GM19238 (cell line): ENCODE measurements around the gene ALDH1L2.

Experiments used
- DNase-seq: peaks from one replicate; pipeline ENCODE4 v3.0.0; 2011; ENCODE audit warnings: low spot score; ENCODE audit not compliant: insufficient read length

The ALDH1L2 gene

DNA sequence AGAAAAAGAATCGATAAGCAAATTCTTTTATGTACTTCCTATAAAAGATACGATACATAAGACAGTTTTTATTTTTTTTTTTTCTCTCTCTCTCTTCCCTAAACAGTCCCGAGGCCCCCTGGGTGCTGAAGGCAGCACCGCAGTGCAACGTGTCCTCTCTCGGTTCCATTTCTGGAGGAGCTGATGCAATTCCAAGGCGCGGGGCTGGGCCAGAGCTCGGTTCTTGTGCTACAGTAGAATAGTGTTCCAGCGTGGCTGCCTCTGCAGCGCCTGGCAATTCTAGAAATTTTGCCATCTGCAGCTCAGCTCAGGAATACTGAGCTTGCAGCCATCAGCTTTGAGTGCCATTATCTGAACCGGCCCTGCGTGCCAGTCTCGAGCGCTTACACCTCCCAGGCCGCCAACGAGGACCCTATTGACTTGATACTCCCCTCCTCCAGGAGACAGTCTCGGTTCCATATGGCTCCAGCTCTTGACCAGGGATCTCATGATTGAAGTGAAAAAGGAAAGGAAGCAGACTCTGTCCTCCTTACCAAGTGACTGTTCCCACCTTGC lies 630 bp downstream of the ALDH1L2 start:
- no peak for DNase-seq

DNA sequence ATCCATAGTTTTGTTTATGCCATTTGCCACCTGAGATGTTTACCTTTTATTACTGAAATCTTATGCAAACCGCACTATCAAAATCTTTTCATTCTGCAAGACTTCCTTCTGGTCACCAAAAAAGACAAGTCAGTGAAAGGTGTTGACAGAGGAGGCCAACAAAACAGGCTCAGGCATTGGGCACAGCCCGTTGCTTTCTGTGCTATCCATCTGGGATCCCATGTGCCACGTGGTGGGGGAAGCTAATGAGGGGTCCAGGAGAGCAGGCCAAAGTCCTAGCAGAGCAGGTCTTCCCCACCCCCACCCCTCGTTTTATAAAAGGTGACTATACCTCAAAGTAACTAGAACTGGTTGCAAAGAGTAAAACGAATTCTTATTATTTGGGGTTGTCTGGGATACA lies 1.2 kb downstream of the ALDH1L2 start:
- no peak for DNase-seq

DNA sequence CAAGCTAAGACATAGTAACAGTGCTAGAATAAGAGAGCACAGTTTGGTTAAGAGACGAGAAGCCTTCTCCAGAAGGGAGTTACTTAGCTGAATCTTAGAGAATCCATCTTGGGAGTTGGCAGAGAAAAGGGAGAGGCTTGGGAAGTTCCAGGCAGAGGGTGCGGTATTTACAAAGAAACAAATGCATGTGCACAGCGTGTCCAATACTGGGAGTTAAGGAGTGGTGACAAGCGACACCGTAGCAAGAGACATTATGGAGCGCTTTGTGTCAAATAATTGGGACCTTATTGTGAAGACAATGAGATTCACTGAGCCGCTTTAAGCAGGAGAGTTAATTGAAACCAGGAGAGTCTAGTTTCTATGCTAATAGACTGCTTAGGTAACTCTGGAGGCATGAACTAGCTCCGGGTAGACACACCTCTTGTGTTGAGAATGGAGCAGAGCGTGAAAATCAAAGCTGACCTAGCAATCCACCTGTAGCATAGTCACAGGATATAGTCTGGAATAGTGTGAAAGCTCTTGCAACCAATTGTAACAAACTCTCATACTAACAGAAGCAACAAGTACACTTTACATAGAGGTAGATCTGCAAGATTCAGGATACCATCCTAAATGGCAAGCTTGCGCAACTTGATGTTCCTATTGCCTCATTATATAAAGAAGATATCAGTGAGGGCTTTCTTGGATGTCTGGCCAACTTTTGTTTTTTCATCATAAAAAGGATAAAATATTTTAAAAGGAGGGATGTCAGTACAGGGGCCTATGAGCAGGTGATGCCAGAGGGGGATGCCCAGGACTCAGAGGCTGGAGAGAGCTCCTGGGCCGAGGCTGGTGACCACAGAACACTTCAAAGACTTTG lies 5.3 kb downstream of the ALDH1L2 start:
- DNase-seq = no peak

DNA sequence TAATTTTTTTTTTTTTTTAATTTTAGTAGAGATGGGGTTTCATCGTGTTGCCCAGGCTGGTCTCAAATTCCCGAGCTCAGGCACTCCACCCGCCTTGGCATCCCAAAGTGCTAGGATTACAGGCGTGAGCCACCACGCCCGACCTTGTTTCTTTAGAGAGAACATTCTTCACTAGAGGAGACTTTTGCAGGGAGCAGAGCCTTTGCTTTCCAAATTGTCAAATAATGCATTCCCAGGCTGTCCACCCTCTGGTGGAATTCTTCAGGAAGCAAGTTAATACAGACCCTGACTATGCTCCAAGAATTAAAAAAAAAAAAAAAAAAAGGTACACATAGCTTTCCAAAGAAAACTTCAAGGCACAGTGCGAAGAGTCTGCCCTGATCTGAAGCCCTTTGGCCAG lies 6.8 kb downstream of the ALDH1L2 start:
- no peak for DNase-seq

DNA sequence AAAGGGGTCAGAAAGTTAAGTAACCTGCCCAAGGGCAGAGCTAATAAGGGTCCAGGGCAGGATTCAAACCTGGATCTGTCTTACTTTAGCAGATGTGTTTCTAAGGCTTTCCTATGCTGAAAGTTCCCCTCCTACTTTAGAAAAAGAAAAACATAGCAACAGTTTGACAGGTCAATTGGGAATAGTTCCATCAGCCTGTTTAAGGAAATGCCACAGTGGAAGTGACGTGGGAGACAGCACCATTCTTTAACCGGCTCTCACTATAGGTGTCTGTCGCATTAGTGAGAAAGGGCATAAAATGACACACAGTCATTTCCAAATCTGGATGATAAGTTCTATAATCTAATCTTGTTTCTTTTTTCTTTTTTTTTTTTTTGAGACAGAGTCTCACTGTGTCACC lies 7.3 kb downstream of the ALDH1L2 start:
- DNase-seq = no peak

DNA sequence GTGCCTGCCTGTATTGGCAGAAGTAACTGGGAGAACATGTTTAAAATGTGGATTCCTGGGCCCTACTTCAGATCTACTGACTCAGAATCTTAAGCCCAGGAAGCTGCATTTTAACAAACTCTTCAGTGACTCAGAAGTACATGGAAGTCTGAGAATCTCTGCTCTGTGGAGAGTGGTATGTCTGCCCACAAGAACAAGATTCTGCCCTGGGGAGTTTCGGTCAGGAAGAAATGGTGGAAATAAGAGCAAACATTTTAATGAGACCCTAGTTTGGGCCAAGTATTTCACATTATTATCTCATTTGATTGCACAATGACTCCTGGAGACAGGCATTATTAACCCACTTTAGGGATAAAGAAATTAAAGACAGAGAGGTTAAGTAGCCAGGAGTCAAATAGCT lies 8.2 kb downstream of the ALDH1L2 start:
- DNase-seq = no peak

DNA sequence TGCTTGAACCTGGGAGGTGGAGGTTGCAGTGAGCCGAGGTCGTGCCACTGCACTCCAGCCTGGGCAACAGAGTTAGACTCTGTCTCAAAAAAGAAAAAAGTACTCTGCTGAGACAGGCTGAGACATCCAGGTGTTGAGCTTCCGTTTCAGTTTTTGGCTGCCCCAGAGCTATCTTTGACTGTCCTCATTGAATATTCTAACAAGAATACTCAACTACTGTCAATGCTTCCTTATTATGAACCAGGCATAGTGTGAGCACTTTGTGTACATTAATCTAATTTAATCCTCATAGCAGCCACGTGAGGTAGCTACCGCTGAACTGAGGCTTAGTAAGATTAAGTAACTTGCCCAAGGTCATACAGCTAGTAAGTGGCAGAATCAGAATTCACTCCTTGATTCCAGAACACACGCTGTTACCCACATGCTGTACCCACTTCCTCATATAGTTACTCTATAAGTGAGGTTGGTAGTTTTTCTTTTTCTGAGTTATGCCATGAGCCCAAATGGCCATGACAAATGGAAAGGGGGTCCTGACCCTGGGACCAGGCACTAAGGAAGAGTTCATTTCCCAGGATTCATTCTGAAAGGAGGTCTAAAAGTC lies 11.3 kb downstream of the ALDH1L2 start:
- DNase-seq = no peak

DNA sequence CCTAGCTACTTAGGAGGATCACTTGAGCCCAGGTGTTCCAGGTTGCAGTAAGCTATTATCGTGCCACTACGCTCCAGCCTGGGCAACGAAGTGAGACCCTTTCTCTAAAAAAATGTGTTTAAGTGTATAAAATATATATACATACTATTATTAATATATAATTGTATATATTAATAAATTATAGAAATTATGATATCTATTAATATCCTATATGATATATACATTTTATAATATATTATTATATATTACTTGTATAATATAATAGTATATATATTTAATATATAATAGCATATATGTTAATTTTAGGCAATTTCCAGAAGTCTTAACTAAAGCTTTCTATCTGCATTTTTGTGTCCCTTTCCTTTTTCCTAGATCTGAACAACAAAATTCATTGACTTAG lies 12.3 kb downstream of the ALDH1L2 start:
- DNase-seq = no peak

DNA sequence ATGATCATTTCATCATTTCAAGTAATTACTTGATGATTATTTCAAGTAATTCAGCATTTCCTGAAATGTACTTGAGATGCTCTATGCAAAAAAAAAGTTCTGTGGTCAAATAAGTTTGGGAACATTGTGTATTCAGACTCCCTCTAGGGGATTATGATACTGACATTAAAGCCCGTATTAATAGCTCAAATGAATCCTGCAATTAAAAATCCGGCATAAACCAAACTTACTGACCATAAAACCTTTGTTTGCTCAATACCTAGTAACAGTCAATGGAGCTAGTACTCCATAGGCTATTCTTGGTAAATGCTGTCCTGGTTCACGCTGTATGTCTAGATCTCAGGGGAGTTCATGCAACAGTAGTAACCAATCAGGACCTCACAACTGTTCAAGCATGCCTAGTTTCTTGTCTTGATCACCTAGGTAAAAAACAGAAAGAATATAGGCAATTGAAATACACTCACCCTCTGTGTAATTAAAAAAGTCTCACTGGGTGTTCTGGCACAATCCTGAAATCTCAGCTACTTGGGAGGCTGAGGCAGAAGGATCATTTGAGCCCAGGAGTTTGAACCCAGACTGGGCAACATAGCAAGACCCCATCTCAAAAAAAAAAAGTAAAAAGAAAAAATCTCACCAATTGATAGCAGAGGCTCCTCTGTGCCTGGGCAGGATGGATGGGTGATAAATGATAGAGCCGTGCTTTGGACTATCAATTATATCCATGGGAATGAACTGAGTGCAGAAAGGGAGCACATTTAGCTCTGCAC lies 14.1 kb downstream of the ALDH1L2 start:
- no peak for DNase-seq

DNA sequence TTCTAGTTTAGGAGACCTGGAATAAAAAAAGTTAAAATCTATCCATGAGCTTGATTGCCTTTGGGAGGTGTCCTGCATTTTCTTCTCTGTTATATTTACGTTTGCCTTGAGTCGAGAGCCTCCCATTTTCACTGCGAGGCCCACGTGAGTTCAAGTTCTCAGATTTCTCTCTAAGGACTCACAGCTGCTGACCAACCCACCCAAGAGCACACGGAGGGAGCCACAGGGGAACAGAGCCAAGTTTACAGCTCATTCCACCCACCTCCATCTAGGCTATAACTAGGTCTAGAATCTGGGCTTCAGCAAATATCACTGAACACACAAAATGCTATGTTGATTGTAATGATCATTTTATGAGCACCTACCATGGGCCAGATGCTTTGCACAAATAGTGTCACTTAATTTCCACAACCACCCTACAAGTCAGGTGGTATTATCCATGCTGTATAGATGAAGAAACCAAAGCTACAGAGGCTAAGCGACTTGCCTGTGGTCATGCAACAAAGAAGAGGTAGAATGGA lies 16.7 kb downstream of the ALDH1L2 start:
- DNase-seq = no peak

DNA sequence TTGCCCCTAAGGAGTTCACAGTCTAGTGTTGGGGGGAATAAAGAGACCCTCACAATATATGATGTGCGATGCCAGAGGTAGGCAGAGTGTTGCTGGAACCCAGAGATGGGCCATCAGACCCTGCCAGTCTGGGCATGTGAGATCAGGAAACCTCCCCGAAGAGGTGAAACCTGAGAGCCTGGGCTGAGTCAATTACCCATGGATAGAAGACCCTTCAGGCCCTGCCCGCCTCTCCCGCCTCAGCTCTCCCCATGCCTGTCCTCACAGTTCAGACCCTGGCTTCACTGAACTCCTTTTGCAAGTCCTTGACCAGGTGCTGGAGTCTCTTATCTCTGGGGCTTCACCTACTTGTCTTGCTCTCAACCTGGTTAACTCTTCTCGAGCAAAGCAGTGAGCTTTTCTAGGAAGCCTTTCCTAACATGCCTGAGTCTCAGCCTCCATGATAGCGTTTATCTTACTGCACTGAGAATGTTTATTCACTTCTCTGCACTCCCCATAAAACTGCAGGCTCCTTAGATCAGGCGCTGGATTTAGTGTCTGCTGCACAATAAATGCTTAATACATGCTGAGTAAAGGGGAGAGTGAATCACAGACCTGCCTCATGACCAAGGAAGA lies 19.6 kb downstream of the ALDH1L2 start:
- no peak for DNase-seq

DNA sequence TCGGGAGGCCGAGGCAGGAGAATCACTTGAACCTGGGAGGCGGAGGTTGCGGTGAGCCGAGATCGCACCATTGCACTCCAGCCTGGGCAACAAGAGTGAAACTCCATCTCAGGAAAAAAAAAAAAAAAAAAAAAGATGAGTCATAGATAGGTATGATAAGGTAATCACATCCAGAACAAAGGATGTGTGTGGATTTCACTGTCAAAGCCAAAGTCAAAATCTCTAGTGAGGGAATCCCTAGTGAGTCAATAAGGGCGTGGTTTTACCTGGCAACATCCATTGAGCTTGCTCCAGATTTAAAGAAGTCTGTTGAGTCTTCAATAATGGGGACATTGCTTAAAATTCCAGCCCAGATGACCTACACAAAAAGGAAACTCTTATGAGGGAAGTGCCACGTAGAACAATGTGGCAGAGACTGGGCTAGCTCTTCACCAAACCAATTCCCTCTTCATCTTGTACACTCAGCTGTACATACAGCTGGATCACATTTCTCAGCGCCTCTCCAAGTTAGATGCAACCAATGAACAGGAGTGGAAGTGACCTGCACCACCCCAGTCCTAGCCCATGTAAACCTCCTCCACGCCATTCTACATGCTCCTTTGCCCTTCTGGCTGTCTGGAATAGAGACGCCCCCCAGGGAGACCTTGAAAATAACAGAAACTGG lies 23.4 kb downstream of the ALDH1L2 start:
- DNase-seq = no peak

DNA sequence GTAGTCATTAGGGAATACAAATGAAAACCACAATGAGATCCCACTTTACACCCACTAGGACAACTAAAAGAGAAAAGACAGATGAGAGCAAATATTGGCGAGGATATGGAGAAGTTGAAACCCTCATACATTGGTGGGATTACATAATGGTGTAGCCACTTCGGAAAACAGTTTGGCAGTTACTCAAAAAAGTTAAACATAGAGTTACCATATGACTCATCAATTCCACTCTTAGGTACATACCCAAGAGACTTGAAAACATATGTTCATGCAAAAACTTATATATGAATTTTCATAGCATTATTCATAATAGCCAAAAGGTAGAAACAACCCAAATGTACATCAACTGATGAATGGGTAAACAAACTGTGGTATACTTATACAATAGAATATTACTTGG lies 27.1 kb downstream of the ALDH1L2 start:
- no peak for DNase-seq

DNA sequence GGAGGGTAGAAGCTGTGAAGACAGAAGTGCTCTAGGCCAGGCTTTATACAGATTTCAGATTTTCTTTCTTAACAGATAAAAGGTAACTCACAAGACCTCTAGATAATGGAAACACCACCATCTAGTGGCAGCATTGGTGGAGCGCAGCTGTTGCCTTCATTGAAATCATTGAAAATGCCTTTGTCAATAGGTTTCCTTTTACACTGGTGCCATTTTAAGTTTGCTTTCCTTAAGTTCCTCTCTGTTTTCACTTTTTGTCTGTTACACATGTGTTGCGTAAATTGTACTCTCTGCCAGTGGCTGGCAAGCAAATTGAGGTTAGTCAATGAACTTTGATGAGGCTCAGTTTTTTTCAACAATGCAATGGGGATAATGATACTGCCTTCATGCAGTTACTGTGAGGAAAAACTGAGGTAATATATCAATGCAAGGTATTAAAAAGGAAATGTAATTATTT lies 31.1 kb downstream of the ALDH1L2 start:
- peak; percentile 16 for DNase-seq

DNA sequence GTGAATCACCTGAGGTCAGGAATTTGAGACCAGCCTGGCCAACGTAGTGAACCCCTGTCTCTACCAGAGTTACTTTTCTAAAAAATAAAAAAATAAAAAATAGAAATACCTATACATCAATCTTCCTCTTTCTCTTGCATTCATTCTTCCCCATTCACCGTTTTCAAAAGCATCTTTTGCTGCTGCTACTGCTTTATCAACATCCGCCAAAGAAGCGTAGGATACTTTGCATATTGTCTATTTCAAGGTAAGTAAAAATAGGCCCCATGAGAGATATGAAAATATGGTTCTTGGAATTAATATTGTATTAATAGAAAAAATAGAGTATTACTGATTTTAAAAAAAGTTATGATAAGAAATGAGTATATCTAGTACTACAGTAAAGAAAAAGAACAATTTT lies 32.3 kb downstream of the ALDH1L2 start:
- DNase-seq = no peak

DNA sequence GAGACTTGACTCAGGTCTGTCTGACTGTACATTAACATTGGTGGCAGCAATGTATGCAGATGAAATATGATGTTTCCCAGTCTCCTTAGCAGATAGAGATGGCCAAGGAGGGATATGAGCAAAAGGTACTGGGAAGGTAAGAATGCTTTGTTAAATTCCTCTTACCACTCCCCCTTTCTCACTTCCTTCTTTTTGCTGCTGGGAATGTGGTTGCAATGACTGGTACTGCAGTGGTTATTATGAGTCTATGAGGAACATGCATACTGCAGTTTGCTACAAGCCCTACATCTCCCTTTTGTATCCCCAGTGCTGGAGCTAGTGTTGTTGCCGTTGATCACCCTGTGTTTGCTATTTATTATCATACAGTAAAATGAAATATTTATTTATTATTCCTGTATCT lies 35.9 kb downstream of the ALDH1L2 start:
- no peak for DNase-seq

DNA sequence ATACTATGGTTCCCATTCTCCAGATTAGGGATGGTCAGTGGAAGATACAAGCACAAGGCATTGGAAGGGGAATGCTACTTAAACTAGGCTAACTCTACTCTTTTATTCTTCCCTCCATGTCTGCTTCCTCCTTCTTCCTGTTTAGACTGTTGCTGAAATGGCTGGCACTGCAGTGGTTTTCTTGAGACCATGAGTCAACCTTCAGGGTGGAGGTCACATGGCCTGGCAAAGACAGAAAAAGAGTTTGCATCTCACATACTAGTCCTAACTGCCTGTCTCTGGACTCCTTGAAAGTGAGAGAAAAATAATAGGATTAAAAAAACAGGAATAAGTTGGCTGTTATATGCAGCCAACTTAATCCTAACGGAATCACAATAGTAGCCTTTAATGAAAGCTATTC lies 37.0 kb downstream of the ALDH1L2 start:
- no peak for DNase-seq

DNA sequence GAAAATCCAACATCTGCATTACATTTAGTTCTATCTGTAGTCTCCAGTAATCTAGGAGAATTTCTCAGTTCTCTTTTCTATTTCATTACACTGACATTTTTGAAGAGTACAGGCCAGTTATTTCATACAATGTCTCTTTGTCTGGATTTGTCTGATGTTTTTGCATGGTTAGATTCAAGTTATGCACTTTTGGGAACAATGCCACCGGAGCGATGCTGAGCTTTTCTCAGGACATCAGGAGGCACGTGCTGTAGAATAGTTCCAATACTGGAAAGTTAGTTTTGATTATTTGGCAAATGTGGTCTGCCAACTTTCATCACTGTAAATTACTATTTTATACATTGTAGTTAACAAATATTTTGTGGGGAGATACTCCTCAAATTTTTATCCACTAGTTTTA lies 43.1 kb downstream of the ALDH1L2 start:
- no peak for DNase-seq

DNA sequence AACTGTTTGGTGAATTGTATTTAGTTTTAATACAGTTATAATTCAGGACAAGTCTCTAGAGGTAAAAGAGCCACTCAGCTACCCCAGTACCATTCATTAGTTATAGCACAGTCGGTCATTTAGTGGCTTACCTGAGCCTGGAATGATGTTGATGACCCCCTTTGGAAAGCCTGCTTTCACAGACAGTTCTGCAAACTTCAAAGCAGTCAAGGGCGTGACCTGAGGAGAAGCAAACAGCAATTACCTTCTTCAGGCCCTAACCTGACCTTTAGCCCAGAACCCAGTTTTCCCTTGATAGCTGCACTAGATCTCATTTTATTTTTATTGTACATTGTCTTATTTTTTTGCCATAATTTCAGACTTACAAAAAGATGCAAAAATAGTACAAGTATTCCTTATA lies 43.8 kb downstream of the ALDH1L2 start:
- no peak for DNase-seq

DNA sequence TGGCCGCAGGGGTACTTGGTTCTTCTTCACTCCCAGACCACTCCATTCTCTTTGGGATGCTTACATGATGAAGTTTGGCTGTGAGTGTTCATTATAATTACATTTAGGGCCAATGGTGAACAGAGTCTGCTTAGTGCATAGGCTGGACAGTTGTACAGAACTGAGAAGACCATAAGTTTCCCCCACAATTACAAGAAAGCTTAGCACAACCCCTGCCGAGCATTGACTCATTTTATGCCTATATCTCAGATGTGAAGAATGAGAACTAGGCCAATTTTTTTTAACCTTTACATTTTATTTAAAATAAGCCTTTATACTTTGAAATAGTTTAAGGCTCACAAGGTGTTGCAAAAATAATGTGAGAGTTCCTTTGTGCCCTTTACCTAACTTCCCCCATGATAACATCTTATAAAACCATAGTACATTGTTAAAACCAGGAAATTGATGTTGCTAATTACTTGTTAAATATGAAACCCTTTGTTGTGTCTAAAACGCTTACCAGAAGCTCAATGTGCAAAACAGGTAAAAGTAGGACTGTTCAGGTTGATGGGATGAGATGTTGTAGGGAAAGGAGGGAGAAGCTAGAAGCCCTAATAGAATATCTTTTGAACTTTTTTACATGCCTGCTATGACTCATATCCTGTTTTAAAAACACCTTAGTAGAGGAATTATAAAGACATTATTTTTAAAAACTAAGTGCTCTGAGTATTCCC lies 47.2 kb downstream of the ALDH1L2 start:
- DNase-seq = no peak
